NB4 (cell line): ENCODE data around the gene ZNF808.

Experiments used
- CTCF ChIP-seq: IDR thresholded peaks from one replicate; pipeline ENCODE4 v1.5.1; 2012; ENCODE audit warnings: low read depth, low read length
- POLR2A ChIP-seq: IDR thresholded peaks from 2 replicates; pipeline ENCODE4 v1.6.1; 2011; ENCODE audit warnings: mild to moderate bottlenecking; ENCODE audit not compliant: insufficient read length; ENCODE audit errors: extremely low read depth

- TF ChIP-seq CTCF (peak; percentile 26), POLR2A (no peak)
These were observed 63.3 kb downstream of the ZNF808 start for GRCh38 chr19:52590728-52591127.
